IMR-90 (cell line): ENCODE results near the gene LAMA4. TPM values are rescaled to one million over a fixed set of nuclear protein-coding genes. Genes with fewer than 3 reads are reported as not detected.

ENCODE experiments used
- ATAC-seq: fragments of 200-7000 bp; cut with Tn5 transposase; 2 replicates; pipeline ENCODE4 v1.9.1; 2020; ENCODE audit warnings: low read depth, mild to moderate bottlenecking, moderate library complexity
- BruUV-seq: library from RNA; stranded (reverse); fragments of 400-500 nt; replicated peaks from 2 replicates; lab custom pipeline; 2021; lab: Mats Ljungman, UMichigan
- CTCF ChIA-PET: fragments of 300-600 bp; formaldehyde crosslinking; extraction: SDS; loops from one replicate; lab custom pipeline; 2021; ENCODE audit warnings: antibody characterized with exemption; lab: Yijun Ruan, JAX
- POLR2A ChIA-PET: fragments of 300-600 bp; sonication (Branson Sonifier 250); formaldehyde crosslinking; loops from one replicate; lab custom pipeline; 2022; ENCODE audit warnings: antibody characterized with exemption; ENCODE audit not compliant: unreplicated experiment; lab: Charles Lee
- DNase-seq: peaks from one replicate; pipeline ENCODE4 v3.0.0; 2013
- H2AFZ ChIP-seq: replicated peaks from 2 replicates; pipeline ENCODE3; 2013; ENCODE audit warnings: low read length, mild to moderate bottlenecking; ENCODE audit not compliant: poor library complexity
- H2AK5ac ChIP-seq: 2 replicates; pipeline ENCODE4 v1.6.1; 2013; ENCODE audit warnings: low read depth, low read length, inconsistent platforms
- H2AK9ac ChIP-seq: replicated peaks from 2 replicates; pipeline ENCODE3; 2013; ENCODE audit warnings: mild to moderate bottlenecking, low read depth, low read length, moderate library complexity; ENCODE audit not compliant: poor library complexity
- H2BK120ac ChIP-seq: 2 replicates; pipeline ENCODE4 v1.6.1; 2013; ENCODE audit warnings: low read depth, low read length, inconsistent platforms
- H2BK15ac ChIP-seq: 3 replicates; pipeline ENCODE4 v1.6.1; 2013; ENCODE audit warnings: low read depth, low read length, inconsistent platforms
- H2BK20ac ChIP-seq: 2 replicates; pipeline ENCODE4 v1.6.1; 2013; ENCODE audit warnings: low read depth, mild to moderate bottlenecking, inconsistent platforms, low read length, moderate library complexity
- H2BK5ac ChIP-seq: 2 replicates; pipeline ENCODE4 v1.6.1; 2013; ENCODE audit warnings: mild to moderate bottlenecking, low read depth, low read length, inconsistent platforms; ENCODE audit not compliant: poor library complexity, severe bottlenecking
- H3K14ac ChIP-seq: replicated peaks from 2 replicates; pipeline ENCODE4 v1.6.1; 2013; ENCODE audit warnings: low read depth, low read length, inconsistent platforms
- H3K18ac ChIP-seq: 2 replicates; pipeline ENCODE4 v1.6.1; 2013; ENCODE audit warnings: low read depth, low read length, control low read depth
- H3K23ac ChIP-seq: 2 replicates; pipeline ENCODE4 v1.6.1; 2013; ENCODE audit warnings: low read depth, low read length, inconsistent platforms
- H3K27ac ChIP-seq: 2 replicates; pipeline ENCODE4 v1.5.1; 2013; ENCODE audit warnings: mild to moderate bottlenecking, control low read depth, low read length; ENCODE audit not compliant: insufficient read depth
- H3K27me3 ChIP-seq: 2 replicates; pipeline ENCODE4 v1.6.1; 2013; ENCODE audit warnings: low read length; ENCODE audit not compliant: control insufficient read depth, insufficient read depth
- H3K36me3 ChIP-seq: 2 replicates; pipeline ENCODE4 v1.6.1; 2013; ENCODE audit warnings: low read length, mixed read lengths; ENCODE audit not compliant: control insufficient read depth, insufficient read depth
- H3K4ac ChIP-seq: 2 replicates; pipeline ENCODE4 v1.6.1; 2013; ENCODE audit warnings: low read depth, low read length, inconsistent platforms
- H3K4me1 ChIP-seq: 2 replicates; pipeline ENCODE4 v1.6.1; 2013; ENCODE audit warnings: low read length, mixed read lengths; ENCODE audit not compliant: control insufficient read depth, insufficient read depth
- H3K4me2 ChIP-seq: 2 replicates; pipeline ENCODE4 v1.6.1; 2013; ENCODE audit warnings: low read depth, mild to moderate bottlenecking, control low read depth, low read length, moderate library complexity
- H3K4me3 ChIP-seq: 2 replicates; pipeline ENCODE4 v1.5.1; 2013; ENCODE audit warnings: low read depth, mild to moderate bottlenecking, control low read depth, low read length, moderate library complexity; ENCODE audit not compliant: insufficient read depth
- H3K56ac ChIP-seq: 2 replicates; pipeline ENCODE4 v1.6.1; 2013; ENCODE audit warnings: low read length, inconsistent platforms; ENCODE audit not compliant: insufficient read depth; ENCODE audit errors: extremely low read depth
- H3K79me1 ChIP-seq, 2 experiments: 2 replicates each; pipeline ENCODE4 v1.6.1; 2013; ENCODE audit warnings: low read length in 2 of 2, inconsistent platforms in 1 of 2, low read depth in 1 of 2
- H3K9ac ChIP-seq: 2 replicates; pipeline ENCODE4 v1.6.1; 2013; ENCODE audit warnings: low read depth, low read length, control low read depth
- H3K9me1 ChIP-seq: 2 replicates; pipeline ENCODE4 v1.6.1; 2013; ENCODE audit warnings: low read length, inconsistent platforms; ENCODE audit not compliant: insufficient read depth
- H3K9me3 ChIP-seq: 2 replicates; pipeline ENCODE4 v1.6.1; 2013; ENCODE audit warnings: low read length; ENCODE audit not compliant: control insufficient read depth, insufficient read depth
- H4K20me1 ChIP-seq: 2 replicates; pipeline ENCODE4 v1.6.1; 2013; ENCODE audit warnings: low read length, inconsistent platforms; ENCODE audit not compliant: insufficient read depth
- H4K5ac ChIP-seq: 2 replicates; pipeline ENCODE4 v1.6.1; 2013; ENCODE audit warnings: mild to moderate bottlenecking, low read depth, low read length, control low read depth
- H4K8ac ChIP-seq, 2 experiments: 2 replicates each; pipeline ENCODE4 v1.6.1; 2013; ENCODE audit warnings: low read depth in 2 of 2, low read length in 2 of 2, control low read depth in 1 of 2, inconsistent platforms in 1 of 2
- H4K91ac ChIP-seq: 2 replicates; pipeline ENCODE4 v1.6.1; 2013; ENCODE audit warnings: low read depth, low read length, inconsistent platforms; ENCODE audit not compliant: insufficient read depth
- CEBPB ChIP-seq: IDR thresholded peaks from 2 replicates; pipeline ENCODE4 v1.6.1; 2012; ENCODE audit warnings: low read depth, low read length, improper control_type of control experiment
- CHD1 ChIP-seq: IDR thresholded peaks from 2 replicates; pipeline ENCODE4 v1.6.1; 2012; ENCODE audit warnings: low read depth, low read length, improper control_type of control experiment
- FOS ChIP-seq: fragments of 150-350 bp; IDR thresholded peaks from 2 replicates; pipeline ENCODE4 v1.6.1; 2016; ENCODE audit warnings: low read depth, low read length
- MAZ ChIP-seq: IDR thresholded peaks from 2 replicates; pipeline ENCODE4 v1.6.1; 2012; ENCODE audit warnings: low read depth, mild to moderate bottlenecking, low read length, improper control_type of control experiment, moderate library complexity, borderline replicate concordance
- MXI1 ChIP-seq: IDR thresholded peaks from 2 replicates; pipeline ENCODE4 v1.6.1; 2012; ENCODE audit warnings: low read depth, mild to moderate bottlenecking, low read length, moderate library complexity, borderline replicate concordance
- NFE2L2 ChIP-seq: fragments of 150-350 bp; IDR thresholded peaks from 2 replicates; pipeline ENCODE4 v1.6.1; 2016; ENCODE audit warnings: low read depth, mild to moderate bottlenecking, low read length
- POLR2A ChIP-seq: IDR thresholded peaks from 2 replicates; pipeline ENCODE4 v1.6.1; 2012; ENCODE audit warnings: mild to moderate bottlenecking, low read depth, low read length
- RAD21 ChIP-seq: IDR thresholded peaks from 2 replicates; pipeline ENCODE4 v1.6.1; 2012; ENCODE audit warnings: low read length, improper control_type of control experiment
- RFX5 ChIP-seq: IDR thresholded peaks from 2 replicates; pipeline ENCODE4 v1.8.0; 2012; ENCODE audit warnings: low read depth, mild to moderate bottlenecking, low read length, moderate library complexity
- SMC3 ChIP-seq: fragments of 150-350 bp; IDR thresholded peaks from 2 replicates; pipeline ENCODE4 v1.6.1; 2016; ENCODE audit warnings: low read depth, mild to moderate bottlenecking, antibody characterized with exemption, low read length, moderate library complexity
- WGBS, 2 experiments: methylation state at CpG; one replicate each; pipeline versions ENCODE4 v1.1.5 to v1.1.7; 2013; ENCODE audit warnings: missing lambda C conversion rate in 2 of 2; ENCODE audit not compliant: insufficient read length in 1 of 2; ENCODE audit errors: extremely low coverage in 2 of 2; 5-methylcytosine and 5-hydroxymethylcytosine counted together
- dilution Hi-C: fragments of 300-500 bp; cut with HindIII; formaldehyde crosslinking; loops from one replicate; pipeline ENCODE4 v1.14.3; 2018; ENCODE audit warnings: low sequenced_read_pairs; ENCODE audit not compliant: unreplicated experiment
- in situ Hi-C: fragments of 300-500 bp; cut with MboI; formaldehyde crosslinking; loops from 3 replicates; pipeline ENCODE4 v1.14.3; 2019; ENCODE audit warnings: low sequenced_read_pairs, inconsistent platforms, mixed read lengths
- intact Hi-C: fragments of 100-400 bp; cut with micrococcal nuclease; formaldehyde crosslinking; loops from 2 replicates; pipeline ENCODE4 v1.10.0; 2022
- polyA plus RNA-seq, 3 experiments: library from polyadenylated mRNA; depleted of rRNA; stranded (reverse); fragments of >200 nt; gene quantifications; 2 replicates each; pipeline ENCODE4 v1.2.3, GENCODE V29; 2012; ENCODE audit warnings: low replicate concordance in 1 of 3
- total RNA-seq: library from RNA; depleted of rRNA; stranded (reverse); fragments of >200 nt; gene quantifications from 2 replicates; pipeline ENCODE4 v1.2.3, GENCODE V29; 2012
- TF ChIP-seq, protein P1 (sequence below): fragments of 150-350 bp; IDR thresholded peaks from 2 replicates; pipeline ENCODE4 v1.6.1; 2016; ENCODE audit warnings: low read depth, mild to moderate bottlenecking, low read length, moderate library complexity, borderline replicate concordance
- TF ChIP-seq, protein P2 (sequence below): fragments of 150-350 bp; IDR thresholded peaks from 2 replicates; pipeline ENCODE4 v1.6.1; 2017; ENCODE audit warnings: mild to moderate bottlenecking, antibody characterized with exemption, low read length, low read depth
- TF ChIP-seq, protein P3 (sequence below): conservative IDR thresholded peaks from 2 replicates; pipeline ENCODE4 v1.5.1; 2012; ENCODE audit warnings: mild to moderate bottlenecking, low read depth, low read length, improper control_type of control experiment

LAMA4 gene
- total and polyA plus RNA-seq, 2 of the 4 experiments (the other 2 are of a cell fraction) = 33.9 to 35.8 TPM

DNA sequence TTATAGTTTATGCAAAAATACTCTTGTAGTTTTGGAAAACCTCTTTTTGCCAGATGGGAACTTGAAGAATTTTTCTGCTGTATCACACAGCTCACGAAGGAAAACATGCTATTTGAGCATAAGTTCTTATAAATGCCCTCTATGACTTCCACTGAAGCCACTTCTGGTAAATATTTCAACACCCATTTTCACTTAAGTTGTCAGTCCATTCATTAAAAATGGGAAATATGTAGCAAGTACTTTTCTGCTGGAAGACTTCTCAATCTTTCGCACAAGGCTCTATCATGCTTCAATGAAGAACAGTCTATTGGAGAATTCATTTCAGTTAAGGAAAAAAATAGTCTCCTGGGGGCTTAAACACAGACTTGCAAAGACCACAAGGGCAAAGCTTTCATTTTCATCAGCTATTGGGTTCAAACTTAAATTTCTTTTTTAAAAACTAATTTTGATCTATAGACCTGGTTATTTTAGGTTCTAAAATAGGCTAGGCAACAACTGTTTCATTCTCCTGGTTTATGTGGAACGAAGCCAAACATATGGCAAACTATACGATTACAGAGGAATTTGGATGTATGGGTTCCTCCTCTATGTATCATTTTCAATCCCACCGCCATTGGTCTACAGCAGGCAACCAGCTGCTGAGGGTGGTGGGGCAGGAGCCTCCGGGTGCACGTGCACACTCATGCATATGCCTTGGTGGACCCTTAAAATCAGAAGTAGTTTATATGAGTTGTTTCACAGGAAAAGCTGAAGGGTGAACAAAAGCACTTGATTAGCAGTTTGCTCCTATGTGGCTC, 38.7 kb downstream of the LAMA4 start:
- Histone ChIP-seq H3K36me3 (peaks cover 14% of the 10 kb centered on the region), H3K27ac (peak overlapping the region; percentile 62; the same call in 1 of the 2 replicates), H3K4me3 (no peak overlapping the region), H2AFZ (no peak overlapping the region), H2BK20ac (peak overlapping the region; percentile 27; the same call in 1 of the 2 replicates), H3K79me1 (no peaks in the 10 kb centered on the region; a peak in 1 of 4 replicates), H4K5ac (peak overlapping the region; percentile 46; the same call in 1 of the 2 replicates), H2BK120ac (0 out of 2 replicates have a peak overlapping the region, but pooled peaks have one; percentile 3), H3K27me3 (no peaks in the 10 kb centered on the region), H3K4me2 (no peak overlapping the region; the same call in 1 of the 2 replicates), H4K8ac (peak overlapping the region in 1 of 2 experiments; percentile 44; a peak in 1 of 4 replicates), H2AK9ac (no peak overlapping the region), H3K4me1 (peaks cover 20% of the 10 kb centered on the region), H4K91ac (peak overlapping the region; percentile 2; the same call in 1 of the 2 replicates), H3K23ac (0 out of 2 replicates have a peak overlapping the region, but pooled peaks have one; percentile 1), H3K56ac (no peak overlapping the region), H4K20me1 (no peaks in the 10 kb centered on the region), H3K9me3 (no peaks in the 10 kb centered on the region), H2AK5ac (peak overlapping the region; percentile 36; the same call in 1 of the 2 replicates), H2BK15ac (peak overlapping the region; percentile 17; the same call in 1 of the 3 replicates), H3K14ac (no peak overlapping the region), H3K18ac (peak overlapping the region; percentile 88), H3K4ac (0 out of 2 replicates have a peak overlapping the region, but pooled peaks have one; percentile 58), H2BK5ac (peak overlapping the region; percentile 46), H3K9me1 (peaks cover 3% of the 10 kb centered on the region), H3K9ac (no peak overlapping the region)
- ChIA-PET CTCF (no interaction called here), POLR2A (no interaction called here)
- intact Hi-C loops (loop anchor here (5.0 kb wide), 1 partner anchor 37 kb away; the partner anchor contains the start of gene LAMA4), in situ Hi-C loops (no loop called here), dilution Hi-C loops (no loop called here)
- peak; percentile 41 for DNase-seq
- no CpG with 5 or more reads among the region's 7 CpGs for WGBS, 2 experiments
- no TSS peak for BruUV-seq
- ATAC-seq = no peak
- TF ChIP-seq, protein P1, sequence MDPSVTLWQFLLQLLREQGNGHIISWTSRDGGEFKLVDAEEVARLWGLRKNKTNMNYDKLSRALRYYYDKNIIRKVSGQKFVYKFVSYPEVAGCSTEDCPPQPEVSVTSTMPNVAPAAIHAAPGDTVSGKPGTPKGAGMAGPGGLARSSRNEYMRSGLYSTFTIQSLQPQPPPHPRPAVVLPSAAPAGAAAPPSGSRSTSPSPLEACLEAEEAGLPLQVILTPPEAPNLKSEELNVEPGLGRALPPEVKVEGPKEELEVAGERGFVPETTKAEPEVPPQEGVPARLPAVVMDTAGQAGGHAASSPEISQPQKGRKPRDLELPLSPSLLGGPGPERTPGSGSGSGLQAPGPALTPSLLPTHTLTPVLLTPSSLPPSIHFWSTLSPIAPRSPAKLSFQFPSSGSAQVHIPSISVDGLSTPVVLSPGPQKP = no peak
- TF ChIP-seq FOS = no peak
- no peak for TF ChIP-seq POLR2A
- TF ChIP-seq CHD1 = no peak
- no peak for TF ChIP-seq RAD21
- TF ChIP-seq, protein P2, sequence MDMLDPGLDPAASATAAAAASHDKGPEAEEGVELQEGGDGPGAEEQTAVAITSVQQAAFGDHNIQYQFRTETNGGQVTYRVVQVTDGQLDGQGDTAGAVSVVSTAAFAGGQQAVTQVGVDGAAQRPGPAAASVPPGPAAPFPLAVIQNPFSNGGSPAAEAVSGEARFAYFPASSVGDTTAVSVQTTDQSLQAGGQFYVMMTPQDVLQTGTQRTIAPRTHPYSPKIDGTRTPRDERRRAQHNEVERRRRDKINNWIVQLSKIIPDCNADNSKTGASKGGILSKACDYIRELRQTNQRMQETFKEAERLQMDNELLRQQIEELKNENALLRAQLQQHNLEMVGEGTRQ = no peak
- TF ChIP-seq, protein P3, sequence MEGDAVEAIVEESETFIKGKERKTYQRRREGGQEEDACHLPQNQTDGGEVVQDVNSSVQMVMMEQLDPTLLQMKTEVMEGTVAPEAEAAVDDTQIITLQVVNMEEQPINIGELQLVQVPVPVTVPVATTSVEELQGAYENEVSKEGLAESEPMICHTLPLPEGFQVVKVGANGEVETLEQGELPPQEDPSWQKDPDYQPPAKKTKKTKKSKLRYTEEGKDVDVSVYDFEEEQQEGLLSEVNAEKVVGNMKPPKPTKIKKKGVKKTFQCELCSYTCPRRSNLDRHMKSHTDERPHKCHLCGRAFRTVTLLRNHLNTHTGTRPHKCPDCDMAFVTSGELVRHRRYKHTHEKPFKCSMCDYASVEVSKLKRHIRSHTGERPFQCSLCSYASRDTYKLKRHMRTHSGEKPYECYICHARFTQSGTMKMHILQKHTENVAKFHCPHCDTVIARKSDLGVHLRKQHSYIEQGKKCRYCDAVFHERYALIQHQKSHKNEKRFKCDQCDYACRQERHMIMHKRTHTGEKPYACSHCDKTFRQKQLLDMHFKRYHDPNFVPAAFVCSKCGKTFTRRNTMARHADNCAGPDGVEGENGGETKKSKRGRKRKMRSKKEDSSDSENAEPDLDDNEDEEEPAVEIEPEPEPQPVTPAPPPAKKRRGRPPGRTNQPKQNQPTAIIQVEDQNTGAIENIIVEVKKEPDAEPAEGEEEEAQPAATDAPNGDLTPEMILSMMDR = no peak
- no peak for TF ChIP-seq NFE2L2
- TF ChIP-seq CEBPB = no peak
- TF ChIP-seq MXI1 = no peak
- TF ChIP-seq MAZ = no peak
- TF ChIP-seq SMC3 = no peak
- TF ChIP-seq RFX5 = no peak
